IMR-90 (cell line): ENCODE measurements around the gene NUDT1. TPM values are rescaled to one million over a fixed set of nuclear protein-coding genes. Genes with fewer than 3 reads are reported as not detected.

Experiments
- ATAC-seq: fragments of 200-7000 bp; cut with Tn5 transposase; 2 replicates; pipeline ENCODE4 v1.9.1; 2020; ENCODE audit warnings: low read depth, mild to moderate bottlenecking, moderate library complexity
- BruUV-seq: library from RNA; stranded (reverse); fragments of 400-500 nt; replicated peaks from 2 replicates; lab custom pipeline; 2021; lab: Mats Ljungman, UMichigan
- CTCF ChIA-PET: fragments of 300-600 bp; formaldehyde crosslinking; extraction: SDS; loops from one replicate; lab custom pipeline; 2021; ENCODE audit warnings: antibody characterized with exemption; lab: Yijun Ruan, JAX
- POLR2A ChIA-PET: fragments of 300-600 bp; sonication (Branson Sonifier 250); formaldehyde crosslinking; loops from one replicate; lab custom pipeline; 2022; ENCODE audit warnings: antibody characterized with exemption; ENCODE audit not compliant: unreplicated experiment; lab: Charles Lee
- DNase-seq: peaks from one replicate; pipeline ENCODE4 v3.0.0; 2013
- H2AFZ ChIP-seq: replicated peaks from 2 replicates; pipeline ENCODE3; 2013; ENCODE audit warnings: low read length, mild to moderate bottlenecking; ENCODE audit not compliant: poor library complexity
- H2AK5ac ChIP-seq: 2 replicates; pipeline ENCODE4 v1.6.1; 2013; ENCODE audit warnings: low read depth, low read length, inconsistent platforms
- H2AK9ac ChIP-seq: replicated peaks from 2 replicates; pipeline ENCODE3; 2013; ENCODE audit warnings: mild to moderate bottlenecking, low read depth, low read length, moderate library complexity; ENCODE audit not compliant: poor library complexity
- H2BK120ac ChIP-seq: 2 replicates; pipeline ENCODE4 v1.6.1; 2013; ENCODE audit warnings: low read depth, low read length, inconsistent platforms
- H2BK15ac ChIP-seq: 3 replicates; pipeline ENCODE4 v1.6.1; 2013; ENCODE audit warnings: low read depth, low read length, inconsistent platforms
- H2BK20ac ChIP-seq: 2 replicates; pipeline ENCODE4 v1.6.1; 2013; ENCODE audit warnings: low read depth, mild to moderate bottlenecking, inconsistent platforms, low read length, moderate library complexity
- H2BK5ac ChIP-seq: 2 replicates; pipeline ENCODE4 v1.6.1; 2013; ENCODE audit warnings: mild to moderate bottlenecking, low read depth, low read length, inconsistent platforms; ENCODE audit not compliant: poor library complexity, severe bottlenecking
- H3K14ac ChIP-seq: replicated peaks from 2 replicates; pipeline ENCODE4 v1.6.1; 2013; ENCODE audit warnings: low read depth, low read length, inconsistent platforms
- H3K18ac ChIP-seq: 2 replicates; pipeline ENCODE4 v1.6.1; 2013; ENCODE audit warnings: low read depth, low read length, control low read depth
- H3K23ac ChIP-seq: 2 replicates; pipeline ENCODE4 v1.6.1; 2013; ENCODE audit warnings: low read depth, low read length, inconsistent platforms
- H3K27ac ChIP-seq: 2 replicates; pipeline ENCODE4 v1.5.1; 2013; ENCODE audit warnings: mild to moderate bottlenecking, control low read depth, low read length; ENCODE audit not compliant: insufficient read depth
- H3K27me3 ChIP-seq: 2 replicates; pipeline ENCODE4 v1.6.1; 2013; ENCODE audit warnings: low read length; ENCODE audit not compliant: control insufficient read depth, insufficient read depth
- H3K36me3 ChIP-seq: 2 replicates; pipeline ENCODE4 v1.6.1; 2013; ENCODE audit warnings: low read length, mixed read lengths; ENCODE audit not compliant: control insufficient read depth, insufficient read depth
- H3K4ac ChIP-seq: 2 replicates; pipeline ENCODE4 v1.6.1; 2013; ENCODE audit warnings: low read depth, low read length, inconsistent platforms
- H3K4me1 ChIP-seq: 2 replicates; pipeline ENCODE4 v1.6.1; 2013; ENCODE audit warnings: low read length, mixed read lengths; ENCODE audit not compliant: control insufficient read depth, insufficient read depth
- H3K4me2 ChIP-seq: 2 replicates; pipeline ENCODE4 v1.6.1; 2013; ENCODE audit warnings: low read depth, mild to moderate bottlenecking, control low read depth, low read length, moderate library complexity
- H3K4me3 ChIP-seq: 2 replicates; pipeline ENCODE4 v1.5.1; 2013; ENCODE audit warnings: low read depth, mild to moderate bottlenecking, control low read depth, low read length, moderate library complexity; ENCODE audit not compliant: insufficient read depth
- H3K56ac ChIP-seq: 2 replicates; pipeline ENCODE4 v1.6.1; 2013; ENCODE audit warnings: low read length, inconsistent platforms; ENCODE audit not compliant: insufficient read depth; ENCODE audit errors: extremely low read depth
- H3K79me1 ChIP-seq, 2 experiments: 2 replicates each; pipeline ENCODE4 v1.6.1; 2013; ENCODE audit warnings: low read length in 2 of 2, inconsistent platforms in 1 of 2, low read depth in 1 of 2
- H3K9ac ChIP-seq: 2 replicates; pipeline ENCODE4 v1.6.1; 2013; ENCODE audit warnings: low read depth, low read length, control low read depth
- H3K9me1 ChIP-seq: 2 replicates; pipeline ENCODE4 v1.6.1; 2013; ENCODE audit warnings: low read length, inconsistent platforms; ENCODE audit not compliant: insufficient read depth
- H3K9me3 ChIP-seq: 2 replicates; pipeline ENCODE4 v1.6.1; 2013; ENCODE audit warnings: low read length; ENCODE audit not compliant: control insufficient read depth, insufficient read depth
- H4K20me1 ChIP-seq: 2 replicates; pipeline ENCODE4 v1.6.1; 2013; ENCODE audit warnings: low read length, inconsistent platforms; ENCODE audit not compliant: insufficient read depth
- H4K5ac ChIP-seq: 2 replicates; pipeline ENCODE4 v1.6.1; 2013; ENCODE audit warnings: mild to moderate bottlenecking, low read depth, low read length, control low read depth
- H4K8ac ChIP-seq, 2 experiments: 2 replicates each; pipeline ENCODE4 v1.6.1; 2013; ENCODE audit warnings: low read depth in 2 of 2, low read length in 2 of 2, control low read depth in 1 of 2, inconsistent platforms in 1 of 2
- H4K91ac ChIP-seq: 2 replicates; pipeline ENCODE4 v1.6.1; 2013; ENCODE audit warnings: low read depth, low read length, inconsistent platforms; ENCODE audit not compliant: insufficient read depth
- CEBPB ChIP-seq: IDR thresholded peaks from 2 replicates; pipeline ENCODE4 v1.6.1; 2012; ENCODE audit warnings: low read depth, low read length, improper control_type of control experiment
- CHD1 ChIP-seq: IDR thresholded peaks from 2 replicates; pipeline ENCODE4 v1.6.1; 2012; ENCODE audit warnings: low read depth, low read length, improper control_type of control experiment
- CTCF ChIP-seq: conservative IDR thresholded peaks from 2 replicates; pipeline ENCODE4 v1.5.1; 2012; ENCODE audit warnings: mild to moderate bottlenecking, low read depth, low read length, improper control_type of control experiment
- FOS ChIP-seq: fragments of 150-350 bp; IDR thresholded peaks from 2 replicates; pipeline ENCODE4 v1.6.1; 2016; ENCODE audit warnings: low read depth, low read length
- MAFK ChIP-seq: IDR thresholded peaks from 2 replicates; pipeline ENCODE4 v1.6.1; 2012; ENCODE audit warnings: low read depth, low read length, improper control_type of control experiment
- MAZ ChIP-seq: IDR thresholded peaks from 2 replicates; pipeline ENCODE4 v1.6.1; 2012; ENCODE audit warnings: low read depth, mild to moderate bottlenecking, low read length, improper control_type of control experiment, moderate library complexity, borderline replicate concordance
- MXI1 ChIP-seq: IDR thresholded peaks from 2 replicates; pipeline ENCODE4 v1.6.1; 2012; ENCODE audit warnings: low read depth, mild to moderate bottlenecking, low read length, moderate library complexity, borderline replicate concordance
- POLR2A ChIP-seq: IDR thresholded peaks from 2 replicates; pipeline ENCODE4 v1.6.1; 2012; ENCODE audit warnings: mild to moderate bottlenecking, low read depth, low read length
- RAD21 ChIP-seq: IDR thresholded peaks from 2 replicates; pipeline ENCODE4 v1.6.1; 2012; ENCODE audit warnings: low read length, improper control_type of control experiment
- RCOR1 ChIP-seq: IDR thresholded peaks from 2 replicates; pipeline ENCODE4 v1.6.1; 2012; ENCODE audit warnings: mild to moderate bottlenecking, low read length, improper control_type of control experiment; ENCODE audit not compliant: insufficient replicate concordance
- RFX5 ChIP-seq: IDR thresholded peaks from 2 replicates; pipeline ENCODE4 v1.8.0; 2012; ENCODE audit warnings: low read depth, mild to moderate bottlenecking, low read length, moderate library complexity
- SMC3 ChIP-seq: fragments of 150-350 bp; IDR thresholded peaks from 2 replicates; pipeline ENCODE4 v1.6.1; 2016; ENCODE audit warnings: low read depth, mild to moderate bottlenecking, antibody characterized with exemption, low read length, moderate library complexity
- WGBS, 2 experiments: methylation state at CpG; one replicate each; pipeline versions ENCODE4 v1.1.5 to v1.1.7; 2013; ENCODE audit warnings: missing lambda C conversion rate in 2 of 2; ENCODE audit not compliant: insufficient read length in 1 of 2; ENCODE audit errors: extremely low coverage in 2 of 2; 5-methylcytosine and 5-hydroxymethylcytosine counted together
- dilution Hi-C: fragments of 300-500 bp; cut with HindIII; formaldehyde crosslinking; loops from one replicate; pipeline ENCODE4 v1.14.3; 2018; ENCODE audit warnings: low sequenced_read_pairs; ENCODE audit not compliant: unreplicated experiment
- in situ Hi-C: fragments of 300-500 bp; cut with MboI; formaldehyde crosslinking; loops from 3 replicates; pipeline ENCODE4 v1.14.3; 2019; ENCODE audit warnings: low sequenced_read_pairs, inconsistent platforms, mixed read lengths
- intact Hi-C: fragments of 100-400 bp; cut with micrococcal nuclease; formaldehyde crosslinking; loops from 2 replicates; pipeline ENCODE4 v1.10.0; 2022
- polyA plus RNA-seq, 3 experiments: library from polyadenylated mRNA; depleted of rRNA; stranded (reverse); fragments of >200 nt; gene quantifications; 2 replicates each; pipeline ENCODE4 v1.2.3, GENCODE V29; 2012; ENCODE audit warnings: low replicate concordance in 1 of 3
- total RNA-seq: library from RNA; depleted of rRNA; stranded (reverse); fragments of >200 nt; gene quantifications from 2 replicates; pipeline ENCODE4 v1.2.3, GENCODE V29; 2012
- TF ChIP-seq, protein P1 (sequence below): fragments of 150-350 bp; IDR thresholded peaks from 2 replicates; pipeline ENCODE4 v1.6.1; 2017; ENCODE audit warnings: mild to moderate bottlenecking, antibody characterized with exemption, low read length, low read depth

NUDT1 gene
- total and polyA plus RNA-seq, 2 of the 4 experiments (the other 2 are of a cell fraction): 33.4 to 49.1 TPM

DNA sequence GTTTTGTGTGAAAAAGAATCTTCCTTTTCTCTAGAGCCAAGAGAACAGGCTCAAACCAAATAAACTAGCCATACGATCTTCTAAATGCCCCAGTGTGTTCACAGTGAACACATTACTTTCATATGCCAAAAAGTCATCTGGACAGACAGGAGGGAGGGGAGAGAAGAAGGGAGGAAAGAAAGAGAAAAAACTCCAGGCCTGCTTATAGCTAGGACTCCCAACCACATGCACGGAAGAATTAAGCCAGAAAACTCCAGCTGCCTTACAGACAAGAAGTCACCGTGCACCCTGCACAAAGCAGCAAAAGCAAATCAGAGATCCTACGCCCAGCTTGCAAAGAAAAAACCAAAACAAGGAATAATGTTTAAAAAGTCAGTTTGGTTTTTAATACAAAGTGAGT is 37.9 kb downstream of the NUDT1 start:
- no peak overlapping the region for H2AK9ac ChIP-seq
- no peak overlapping the region for H4K8ac ChIP-seq
- H4K20me1 ChIP-seq: peaks cover 15% of the 10 kb centered on the region
- in situ Hi-C loops: no loop called here
- no peak overlapping the region for H3K9ac ChIP-seq
- intact Hi-C loops: no loop called here
- H3K56ac ChIP-seq: no peak overlapping the region
- H3K27ac ChIP-seq: no peak overlapping the region; the same call in 1 of the 2 replicates
- no peak overlapping the region for H3K4me3 ChIP-seq
- no peak overlapping the region for H3K18ac ChIP-seq
- DNase-seq: peak; percentile 21
- no peak overlapping the region for H2BK120ac ChIP-seq
- H2AK5ac ChIP-seq: no peak overlapping the region
- TF ChIP-seq CHD1 (no peak), CEBPB (no peak), SMC3 (no peak), MAZ (no peak), RFX5 (no peak), MXI1 (no peak), FOS (no peak), MAFK (no peak), RCOR1 (no peak), RAD21 (no peak), CTCF (no peak), POLR2A (no peak)
- TF ChIP-seq, protein P1, sequence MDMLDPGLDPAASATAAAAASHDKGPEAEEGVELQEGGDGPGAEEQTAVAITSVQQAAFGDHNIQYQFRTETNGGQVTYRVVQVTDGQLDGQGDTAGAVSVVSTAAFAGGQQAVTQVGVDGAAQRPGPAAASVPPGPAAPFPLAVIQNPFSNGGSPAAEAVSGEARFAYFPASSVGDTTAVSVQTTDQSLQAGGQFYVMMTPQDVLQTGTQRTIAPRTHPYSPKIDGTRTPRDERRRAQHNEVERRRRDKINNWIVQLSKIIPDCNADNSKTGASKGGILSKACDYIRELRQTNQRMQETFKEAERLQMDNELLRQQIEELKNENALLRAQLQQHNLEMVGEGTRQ: no peak
- H2BK15ac ChIP-seq: no peak overlapping the region
- no peak overlapping the region for H4K91ac ChIP-seq
- no TSS peak for BruUV-seq
- WGBS, 2 experiments: no CpG with 5 or more reads among the region's 4 CpGs
- H3K79me1 ChIP-seq: peaks cover 10 to 46% of the 10 kb centered on the region in 2 experiments
- H3K36me3 ChIP-seq: peaks cover 5% of the 10 kb centered on the region; the same call in 1 of the 2 replicates
- no peak overlapping the region for H2BK5ac ChIP-seq
- H3K9me1 ChIP-seq: no peaks in the 10 kb centered on the region; the same call in 1 of the 2 replicates
- H3K14ac ChIP-seq: no peak overlapping the region
- no peak overlapping the region for H2BK20ac ChIP-seq
- peaks cover 7% of the 10 kb centered on the region; the same call in 1 of the 2 replicates for H3K4me1 ChIP-seq
- no peaks in the 10 kb centered on the region for H3K27me3 ChIP-seq
- H3K23ac ChIP-seq: no peak overlapping the region
- no peak overlapping the region for H4K5ac ChIP-seq
- CTCF ChIA-PET: no interaction called here
- H3K4me2 ChIP-seq: no peak overlapping the region; the same call in 1 of the 2 replicates
- dilution Hi-C loops: no loop called here
- no peak overlapping the region for H3K4ac ChIP-seq
- H3K9me3 ChIP-seq: no peaks in the 10 kb centered on the region
- POLR2A ChIA-PET: no interaction called here
- ATAC-seq: peak; percentile 56
- H2AFZ ChIP-seq: no peak overlapping the region
